Calu3 (cell line): Measurements from ENCODE around the gene PCDHA9. TPM values are rescaled to one million over a fixed set of nuclear protein-coding genes. Genes with fewer than 3 reads are reported as not detected.
A peak's percentile ranks its signal among the peaks of the same experiment; 100 is the strongest.
"Not testable (repeated sequence)": the region's sequence is repeated elsewhere in the genome, so short reads cannot be mapped to it uniquely, and the experiment has no call there.

Source experiments
- BruUV-seq: library from RNA; stranded (reverse); fragments of 400-500 nt; replicated peaks from 2 replicates; lab custom pipeline; 2021; lab: Mats Ljungman, UMichigan
- CTCF ChIA-PET: fragments of 300-600 bp; sonication (Branson Sonifier 250); formaldehyde crosslinking; loops from one replicate; lab custom pipeline; 2022; ENCODE audit warnings: antibody characterized with exemption; lab: Charles Lee
- DNase-seq: peaks from one replicate; pipeline ENCODE4 v3.0.0; 2022
- H3K27ac Mint-ChIP-seq: one replicate; pipeline ENCODE4 v1.8.0; 2022; ENCODE audit warnings: mixed read lengths; ENCODE audit not compliant: unreplicated experiment
- H3K27me3 Mint-ChIP-seq: one replicate; pipeline ENCODE4 v1.8.0; 2022; ENCODE audit warnings: mixed read lengths; ENCODE audit not compliant: unreplicated experiment
- H3K36me3 Mint-ChIP-seq: one replicate; pipeline ENCODE4 v1.8.0; 2022; ENCODE audit warnings: mild to moderate bottlenecking, moderate library complexity, mixed read lengths; ENCODE audit not compliant: insufficient read depth, unreplicated experiment
- H3K4me1 Mint-ChIP-seq: one replicate; pipeline ENCODE4 v1.8.0; 2022; ENCODE audit warnings: mild to moderate bottlenecking, low read depth, mixed read lengths; ENCODE audit not compliant: unreplicated experiment
- H3K4me3 Mint-ChIP-seq: one replicate; pipeline ENCODE4 v1.8.0; 2022; ENCODE audit warnings: mild to moderate bottlenecking, low read depth, moderate library complexity, mixed read lengths; ENCODE audit not compliant: unreplicated experiment
- H3K9me3 Mint-ChIP-seq: one replicate; pipeline ENCODE4 v1.8.0; 2022; ENCODE audit warnings: low read depth, mixed read lengths; ENCODE audit not compliant: unreplicated experiment
- intact Hi-C: fragments of 100-400 bp; cut with micrococcal nuclease; formaldehyde crosslinking; loops from one replicate; pipeline ENCODE4 v1.10.0; 2022; ENCODE audit not compliant: unreplicated experiment
- total RNA-seq: library from RNA; stranded (reverse); gene quantifications from 2 replicates; pipeline ENCODE4 v1.2.3, GENCODE V29; 2022
- TF ChIP-seq, protein P1 (sequence below): fragments of 200-600 bp; IDR thresholded peaks from one replicate; pipeline ENCODE4 v1.8.0; 2022; ENCODE audit warnings: antibody characterized with exemption; ENCODE audit not compliant: unreplicated experiment

Gene PCDHA9
- total RNA-seq, 1 experiment from 2014 or later, result 0.66 TPM

DNA sequence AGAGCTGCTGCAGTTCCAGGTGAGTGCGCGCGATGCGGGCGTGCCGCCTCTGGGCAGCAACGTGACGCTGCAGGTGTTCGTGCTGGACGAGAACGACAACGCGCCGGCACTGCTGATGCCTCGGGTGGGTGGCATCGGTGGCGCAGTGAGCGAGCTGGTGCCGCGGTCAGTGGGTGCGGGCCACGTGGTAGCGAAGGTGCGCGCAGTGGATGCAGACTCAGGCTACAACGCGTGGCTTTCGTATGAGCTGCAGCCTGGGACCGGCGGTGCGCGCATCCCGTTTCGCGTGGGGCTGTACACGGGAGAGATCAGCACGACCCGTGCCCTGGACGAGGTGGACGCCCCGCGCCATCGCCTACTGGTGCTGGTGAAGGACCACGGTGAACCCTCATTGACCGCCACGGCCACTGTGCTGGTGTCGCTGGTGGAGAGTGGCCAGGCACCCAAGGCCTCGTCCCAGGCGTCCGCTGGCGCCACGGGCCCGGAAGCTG lies 45.4 kb upstream of the PCDHA9 start:
- H3K27ac Mint-ChIP-seq, result no peak overlapping the region
- intact Hi-C loops, result loop anchor here (10.0 kb wide), 1 partner anchor 752 kb away; no protein-coding TSS in a partner anchor
- H3K9me3 Mint-ChIP-seq, result peaks cover 7% of the 10 kb centered on the region
- peaks cover 15% of the 10 kb centered on the region for H3K36me3 Mint-ChIP-seq
- no peaks in the 10 kb centered on the region for H3K4me1 Mint-ChIP-seq
- no peak overlapping the region for H3K4me3 Mint-ChIP-seq
- DNase-seq, result no peak
- H3K27me3 Mint-ChIP-seq, result no peaks in the 10 kb centered on the region
- no TSS peak for BruUV-seq
- CTCF ChIA-PET, result no interaction called here
- TF ChIP-seq, protein P1, sequence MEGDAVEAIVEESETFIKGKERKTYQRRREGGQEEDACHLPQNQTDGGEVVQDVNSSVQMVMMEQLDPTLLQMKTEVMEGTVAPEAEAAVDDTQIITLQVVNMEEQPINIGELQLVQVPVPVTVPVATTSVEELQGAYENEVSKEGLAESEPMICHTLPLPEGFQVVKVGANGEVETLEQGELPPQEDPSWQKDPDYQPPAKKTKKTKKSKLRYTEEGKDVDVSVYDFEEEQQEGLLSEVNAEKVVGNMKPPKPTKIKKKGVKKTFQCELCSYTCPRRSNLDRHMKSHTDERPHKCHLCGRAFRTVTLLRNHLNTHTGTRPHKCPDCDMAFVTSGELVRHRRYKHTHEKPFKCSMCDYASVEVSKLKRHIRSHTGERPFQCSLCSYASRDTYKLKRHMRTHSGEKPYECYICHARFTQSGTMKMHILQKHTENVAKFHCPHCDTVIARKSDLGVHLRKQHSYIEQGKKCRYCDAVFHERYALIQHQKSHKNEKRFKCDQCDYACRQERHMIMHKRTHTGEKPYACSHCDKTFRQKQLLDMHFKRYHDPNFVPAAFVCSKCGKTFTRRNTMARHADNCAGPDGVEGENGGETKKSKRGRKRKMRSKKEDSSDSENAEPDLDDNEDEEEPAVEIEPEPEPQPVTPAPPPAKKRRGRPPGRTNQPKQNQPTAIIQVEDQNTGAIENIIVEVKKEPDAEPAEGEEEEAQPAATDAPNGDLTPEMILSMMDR, result no peak

DNA sequence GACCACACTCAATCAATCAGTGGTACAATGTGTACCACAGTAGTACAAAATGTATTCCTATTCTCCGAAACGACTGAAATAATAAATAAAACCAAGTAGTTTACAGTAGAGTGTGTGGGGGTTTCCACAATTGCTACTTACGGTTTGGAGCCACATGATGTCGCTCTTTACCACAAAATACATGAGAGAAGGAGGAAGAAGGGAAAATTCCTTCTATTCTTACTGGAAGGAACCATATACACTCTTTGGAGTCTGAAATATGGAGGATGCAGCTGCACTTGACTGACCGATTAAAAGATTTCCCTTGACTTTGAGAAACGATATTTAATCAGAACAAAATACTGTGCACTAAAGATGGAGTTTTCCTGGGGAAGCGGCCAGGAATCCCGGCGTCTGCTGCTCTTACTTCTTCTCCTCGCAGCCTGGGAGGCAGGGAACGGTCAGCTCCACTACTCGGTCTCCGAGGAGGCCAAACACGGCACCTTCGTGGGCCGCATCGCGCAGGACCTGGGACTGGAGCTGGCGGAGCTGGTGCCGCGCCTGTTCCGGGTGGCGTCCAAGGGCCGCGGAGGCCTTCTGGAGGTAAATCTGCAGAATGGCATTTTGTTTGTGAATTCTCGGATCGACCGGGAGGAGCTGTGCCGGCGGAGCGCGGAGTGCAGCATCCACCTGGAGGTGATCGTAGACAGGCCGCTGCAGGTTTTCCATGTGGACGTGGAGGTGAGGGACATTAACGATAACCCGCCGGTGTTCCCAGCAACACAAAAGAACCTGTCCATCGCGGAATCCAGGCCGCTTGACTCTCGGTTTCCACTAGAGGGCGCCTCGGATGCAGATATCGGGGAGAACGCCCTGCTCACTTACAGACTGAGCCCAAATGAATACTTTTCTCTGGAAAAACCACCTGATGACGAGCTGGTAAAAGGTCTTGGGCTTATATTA lies 41.1 kb upstream of the PCDHA9 start, which contains the start of gene PCDHA4:
Gene PCDHA4 (plus strand): TSS at position 235 of the 942 bp plus-strand sequence.
- H3K4me3 Mint-ChIP-seq, result peak within 1 kb of the TSS; percentile 68
- peaks cover 15% of the 10 kb centered on the region for H3K36me3 Mint-ChIP-seq
- H3K9me3 Mint-ChIP-seq, result peaks cover 8% of the 10 kb centered on the region
- TF ChIP-seq, protein P1, result peak; percentile 49
- H3K27ac Mint-ChIP-seq, result no peak within 1 kb of the TSS
- DNase-seq, result peak; percentile 69
- intact Hi-C loops, result loop anchor here (1.0 to 10.0 kb wide), 2 partner anchors 75 to 748 kb away; partner anchors contain the start of gene PCDHA13
- no peaks in the 10 kb centered on the region for H3K4me1 Mint-ChIP-seq
- BruUV-seq, result TSS peak; percentile 37
- CTCF ChIA-PET, result interaction anchor here (0.7 to 2.6 kb wide), 4 partner anchors 10 to 234 kb away, joined by 3 to 8 read pairs (median 6); no protein-coding TSS in a partner anchor
- H3K27me3 Mint-ChIP-seq, result no peaks in the 10 kb centered on the region

DNA sequence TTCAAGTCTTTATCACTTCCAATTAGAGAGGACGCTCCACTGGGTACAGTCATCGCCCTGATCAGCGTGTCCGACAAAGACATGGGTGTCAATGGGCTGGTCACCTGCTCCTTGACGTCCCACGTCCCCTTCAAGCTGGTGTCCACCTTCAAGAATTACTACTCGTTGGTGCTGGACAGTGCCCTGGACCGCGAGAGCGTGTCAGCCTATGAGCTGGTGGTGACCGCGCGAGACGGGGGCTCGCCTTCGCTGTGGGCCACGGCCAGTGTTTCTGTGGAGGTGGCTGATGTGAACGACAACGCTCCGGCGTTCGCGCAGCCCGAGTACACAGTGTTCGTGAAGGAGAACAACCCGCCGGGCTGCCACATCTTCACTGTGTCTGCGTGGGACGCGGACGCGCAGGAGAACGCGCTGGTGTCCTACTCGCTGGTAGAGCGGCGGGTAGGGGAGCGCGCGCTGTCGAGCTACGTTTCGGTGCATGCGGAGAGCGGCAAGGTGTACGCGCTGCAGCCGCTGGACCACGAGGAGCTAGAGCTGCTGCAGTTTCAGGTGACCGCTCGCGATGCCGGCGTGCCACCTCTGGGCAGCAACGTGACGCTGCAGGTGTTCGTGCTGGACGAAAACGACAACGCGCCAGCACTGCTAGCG lies 39.8 kb upstream of the PCDHA9 start:
- DNase-seq, result not testable (repeated sequence)
- CTCF ChIA-PET, result interaction anchor here (0.7 to 1.1 kb wide), 2 partner anchors 231 to 233 kb away, joined by 3 to 6 read pairs; no protein-coding TSS in a partner anchor
- intact Hi-C loops, result loop anchor here (10.0 kb wide), 1 partner anchor 746 kb away; no protein-coding TSS in a partner anchor

DNA sequence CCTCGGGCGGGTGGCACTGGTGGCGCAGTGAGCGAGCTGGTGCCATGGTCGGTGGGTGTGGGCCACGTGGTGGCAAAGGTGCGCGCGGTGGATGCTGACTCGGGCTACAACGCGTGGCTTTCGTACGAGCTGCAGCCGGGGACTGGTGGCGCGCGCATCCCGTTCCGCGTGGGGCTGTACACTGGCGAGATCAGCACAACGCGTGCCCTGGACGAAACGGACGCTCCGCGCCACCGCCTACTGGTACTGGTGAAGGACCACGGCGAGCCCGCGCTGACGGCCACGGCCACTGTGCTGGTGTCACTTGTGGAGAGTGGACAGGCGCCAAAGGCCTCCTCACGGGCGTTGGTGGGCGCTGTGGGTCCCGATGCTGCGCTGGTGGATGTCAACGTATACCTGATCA lies 39.3 kb upstream of the PCDHA9 start:
- intact Hi-C loops, result loop anchor here (10.0 kb wide), 1 partner anchor 746 kb away; no protein-coding TSS in a partner anchor
- CTCF ChIA-PET, result no interaction called here

More for the DNA sequence above, 39.8 kb upstream of the PCDHA9 start:
- H3K4me3 Mint-ChIP-seq, H3K27ac Mint-ChIP-seq, BruUV-seq, H3K4me1 Mint-ChIP-seq, H3K27me3 Mint-ChIP-seq: not testable (repeated sequence)
- H3K36me3 Mint-ChIP-seq, result peaks cover 15% of the 10 kb centered on the region
- peaks cover 16% of the 10 kb centered on the region for H3K9me3 Mint-ChIP-seq

More for the DNA sequence above, 39.3 kb upstream of the PCDHA9 start:
- no peak for DNase-seq
- no peaks in the 10 kb centered on the region for H3K4me1 Mint-ChIP-seq
- TF ChIP-seq, protein P1, result no peak
- peaks cover 15% of the 10 kb centered on the region for H3K9me3 Mint-ChIP-seq
- no peak overlapping the region for H3K27ac Mint-ChIP-seq
- H3K27me3 Mint-ChIP-seq, result no peaks in the 10 kb centered on the region
- no TSS peak for BruUV-seq
- H3K4me3 Mint-ChIP-seq, result no peak overlapping the region
- H3K36me3 Mint-ChIP-seq, result peaks cover 15% of the 10 kb centered on the region
